Breast epithelium (tissue), 4 donors: ENCODE data around the gene NSG2. TPM values are rescaled to one million over a fixed set of nuclear protein-coding genes. Genes with fewer than 3 reads are reported as not detected.
"Not testable (repeated sequence)": the region's sequence is repeated elsewhere in the genome, so short reads cannot be mapped to it uniquely, and the experiment has no call there.

ENCODE experiments used
- DNase-seq, 2 donors: peaks; one replicate each; pipeline ENCODE4 v3.0.0-alpha.2; 2019; ENCODE audit warnings: low spot score in 2 of 2
- H3K27ac ChIP-seq, 2 donors: fragments of 200-600 bp; sonication (generic) in 1 of 2; one replicate each; pipeline ENCODE4 v1.5.1; 2016 to 2019; ENCODE audit warnings: mild to moderate bottlenecking in 1 of 2
- H3K27me3 ChIP-seq, 2 donors: fragments of 200-600 bp; sonication (generic) in 1 of 2; one replicate each; pipeline versions ENCODE4 v1.5.1 to v1.6.0; 2017 to 2019; ENCODE audit warnings: control low read depth in 1 of 2, mild to moderate bottlenecking in 1 of 2
- H3K36me3 ChIP-seq: fragments of 200-600 bp; one replicate; pipeline ENCODE4 v1.5.1; 2019
- H3K4me1 ChIP-seq, 2 donors: fragments of 200-600 bp; sonication (generic); one replicate each; pipeline ENCODE4 v1.5.1; 2016 to 2019; ENCODE audit warnings: control low read depth in 1 of 2
- H3K4me3 ChIP-seq, 3 donors: fragments of 200-600 bp; sonication (generic); 1 replicate in 2 of 3; 2 replicates in 1 of 3; pipeline ENCODE4 v1.5.1; 2016 to 2019; ENCODE audit warnings: mild to moderate bottlenecking in 3 of 3, moderate library complexity in 2 of 3
- H3K9me3 ChIP-seq, 2 donors: fragments of 200-600 bp; sonication (generic) in 1 of 2; one replicate each; pipeline ENCODE4 v1.5.1; 2016 to 2019; ENCODE audit warnings: control low read depth in 1 of 2
- POLR2A ChIP-seq: fragments of 450-650 bp; IDR thresholded peaks from one replicate; pipeline ENCODE4 v1.6.1; 2016; ENCODE audit warnings: antibody characterized with exemption, mild to moderate bottlenecking, moderate library complexity
- POLR2AphosphoS5 ChIP-seq, 3 donors: sonication (generic); formaldehyde crosslinking; IDR thresholded peaks; one replicate each; pipeline ENCODE4 v1.6.1; 2017; ENCODE audit warnings: antibody characterized with exemption in 3 of 3
- intact Hi-C: fragments of 100-400 bp; cut with DNase I; formaldehyde crosslinking; loops from one replicate; pipeline ENCODE4 v1.15.1; 2023; ENCODE audit warnings: low total_unique reads
- total RNA-seq, 3 donors: library from RNA; depleted of rRNA; stranded (reverse); fragments of >200 nt; gene quantifications; one replicate each; pipeline ENCODE4 v1.1.0, GENCODE V29; 2016
- TF ChIP-seq, protein P1 (sequence below), 3 donors: fragments of 450-650 bp; IDR thresholded peaks; one replicate each; pipeline ENCODE4 v1.5.1; 2016 to 2017; ENCODE audit warnings: antibody characterized with exemption in 3 of 3, mild to moderate bottlenecking in 3 of 3, moderate library complexity in 3 of 3

The NSG2 gene
- total RNA-seq, 3 donors from 2014 or later, result not detected

DNA sequence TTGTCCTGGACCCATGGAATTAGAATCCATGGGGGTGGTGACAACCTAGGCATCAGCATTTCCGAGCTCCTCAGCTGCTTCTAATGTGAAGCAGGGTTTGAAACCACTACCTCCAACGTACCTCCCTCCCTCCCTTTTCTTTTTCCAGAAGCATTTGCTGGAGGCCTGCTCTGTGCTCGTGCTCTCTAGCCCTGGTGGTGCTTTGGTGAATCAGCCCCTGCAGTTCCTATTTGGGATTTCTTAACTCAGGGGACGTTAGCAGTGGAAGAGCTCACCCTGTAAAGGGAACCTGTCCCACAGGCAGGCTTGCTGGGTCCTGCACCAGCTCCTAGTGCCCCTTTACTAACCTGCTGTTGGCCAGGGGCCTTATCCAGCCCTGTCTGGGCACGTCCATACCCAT, 55.0 kb downstream of the NSG2 start:
- Histone ChIP-seq H3K27me3 (no peaks in the 10 kb centered on the region), H3K4me3 (no peak overlapping the region), H3K9me3 (no peaks in the 10 kb centered on the region), H3K4me1 (no peaks in the 10 kb centered on the region), H3K36me3 (no peaks in the 10 kb centered on the region), H3K27ac (no peak overlapping the region)
- intact Hi-C loops, result no loop called here
- TF ChIP-seq, protein P1, sequence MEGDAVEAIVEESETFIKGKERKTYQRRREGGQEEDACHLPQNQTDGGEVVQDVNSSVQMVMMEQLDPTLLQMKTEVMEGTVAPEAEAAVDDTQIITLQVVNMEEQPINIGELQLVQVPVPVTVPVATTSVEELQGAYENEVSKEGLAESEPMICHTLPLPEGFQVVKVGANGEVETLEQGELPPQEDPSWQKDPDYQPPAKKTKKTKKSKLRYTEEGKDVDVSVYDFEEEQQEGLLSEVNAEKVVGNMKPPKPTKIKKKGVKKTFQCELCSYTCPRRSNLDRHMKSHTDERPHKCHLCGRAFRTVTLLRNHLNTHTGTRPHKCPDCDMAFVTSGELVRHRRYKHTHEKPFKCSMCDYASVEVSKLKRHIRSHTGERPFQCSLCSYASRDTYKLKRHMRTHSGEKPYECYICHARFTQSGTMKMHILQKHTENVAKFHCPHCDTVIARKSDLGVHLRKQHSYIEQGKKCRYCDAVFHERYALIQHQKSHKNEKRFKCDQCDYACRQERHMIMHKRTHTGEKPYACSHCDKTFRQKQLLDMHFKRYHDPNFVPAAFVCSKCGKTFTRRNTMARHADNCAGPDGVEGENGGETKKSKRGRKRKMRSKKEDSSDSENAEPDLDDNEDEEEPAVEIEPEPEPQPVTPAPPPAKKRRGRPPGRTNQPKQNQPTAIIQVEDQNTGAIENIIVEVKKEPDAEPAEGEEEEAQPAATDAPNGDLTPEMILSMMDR (IDR thresholded peaks at IDR 0.05), result no peak
- TF ChIP-seq POLR2AphosphoS5 (IDR thresholded peaks at IDR 0.05) (no peak), POLR2A (no peak)
- no peak for DNase-seq

DNA sequence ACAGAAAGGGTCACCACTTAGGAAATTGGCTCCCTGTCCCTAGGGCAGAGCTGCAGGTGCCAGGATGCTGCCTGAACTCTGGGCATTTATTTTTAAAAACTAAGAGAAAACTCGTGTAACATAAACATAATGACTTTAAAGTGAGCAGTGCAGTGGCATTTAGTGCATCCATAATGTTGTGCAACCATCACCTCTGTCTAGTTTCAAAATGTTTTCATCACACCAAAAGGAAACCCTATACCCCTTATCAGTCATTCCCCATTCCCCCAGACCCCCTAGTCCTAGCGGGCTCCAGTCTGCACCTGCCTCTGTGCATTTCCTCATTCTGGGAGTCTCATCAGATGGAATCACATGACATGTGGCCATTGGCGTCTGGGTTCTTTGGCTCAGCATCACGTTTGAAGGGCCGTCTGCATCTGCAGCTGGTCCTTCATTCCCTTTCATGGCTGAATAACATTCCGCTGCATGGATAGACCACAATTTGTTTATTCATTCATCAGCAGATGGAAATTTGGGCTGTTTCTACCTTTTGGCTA, 55.8 kb downstream of the NSG2 start:
- Histone ChIP-seq H3K27ac (no peak overlapping the region), H3K4me3 (no peak overlapping the region), H3K9me3 (no peaks in the 10 kb centered on the region), H3K4me1 (no peaks in the 10 kb centered on the region), H3K27me3 (no peaks in the 10 kb centered on the region), H3K36me3 (no peaks in the 10 kb centered on the region)
- no peak for DNase-seq
- intact Hi-C loops, result no loop called here
- TF ChIP-seq POLR2AphosphoS5 (IDR thresholded peaks at IDR 0.05) (no peak), POLR2A (no peak)
- TF ChIP-seq, protein P1 (IDR thresholded peaks at IDR 0.05), result no peak

DNA sequence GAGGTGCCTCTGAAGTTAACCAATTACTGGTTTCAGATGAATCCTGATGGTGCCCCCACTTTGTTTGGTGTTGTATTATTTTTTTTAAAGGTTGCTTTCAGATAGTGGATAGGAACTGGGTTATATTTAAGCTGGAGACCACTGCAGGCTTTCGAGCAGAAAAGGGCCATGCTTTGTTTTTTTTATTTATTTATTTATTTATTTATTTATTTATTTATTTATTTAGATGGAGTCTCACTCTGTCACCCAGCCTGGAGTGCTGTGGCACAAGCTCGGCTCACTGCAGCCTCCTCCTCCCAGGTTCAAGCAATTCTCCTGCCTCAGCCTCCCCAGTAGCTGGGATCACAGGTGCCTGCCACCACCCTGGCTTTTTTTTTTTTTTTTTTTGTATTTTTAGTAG, 57.1 kb downstream of the NSG2 start:
- DNase-seq, H3K36me3 ChIP-seq, H3K4me3 ChIP-seq, H3K9me3 ChIP-seq, H3K27me3 ChIP-seq, intact Hi-C loops, H3K27ac ChIP-seq, H3K4me1 ChIP-seq: not testable (repeated sequence)

DNA sequence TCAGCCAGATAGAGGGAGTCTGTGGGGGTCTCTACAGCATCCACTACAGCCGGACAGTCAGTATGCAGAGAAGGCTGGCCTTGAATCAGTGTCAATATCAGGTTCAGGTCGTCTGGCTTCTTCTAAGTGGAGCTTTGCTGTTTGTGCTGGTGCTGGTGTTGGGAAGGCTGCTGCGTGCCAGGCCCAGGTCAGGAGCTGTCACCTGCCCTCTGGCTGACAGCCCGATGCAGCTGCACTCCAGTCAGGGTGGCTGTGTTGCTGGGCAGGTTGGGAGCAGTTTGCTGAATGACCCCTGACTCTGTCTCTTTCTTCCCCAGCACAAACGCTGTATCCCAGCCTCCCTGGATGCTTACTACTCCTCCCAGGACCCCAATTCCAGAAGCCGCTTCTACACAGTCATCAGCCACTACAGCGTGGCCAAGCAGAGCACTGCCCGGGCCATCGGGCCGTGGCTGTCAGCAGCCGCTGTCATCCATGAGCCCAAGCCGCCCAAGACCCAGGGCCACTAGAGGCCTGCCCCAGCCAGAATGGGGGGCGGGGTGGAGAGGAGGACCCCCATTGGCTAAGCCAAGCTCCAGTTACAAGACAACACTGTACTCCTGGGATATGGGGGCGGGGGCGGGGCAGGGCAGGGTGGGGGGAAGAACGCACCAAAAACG, 61.6 kb downstream of the NSG2 start:
- Histone ChIP-seq H3K9me3 (no peaks in the 10 kb centered on the region), H3K36me3 (no peaks in the 10 kb centered on the region), H3K4me1 (no peaks in the 10 kb centered on the region), H3K4me3 (no peak overlapping the region), H3K27me3 (no peaks in the 10 kb centered on the region), H3K27ac (no peak overlapping the region)
- DNase-seq, result no peak
- TF ChIP-seq POLR2A (no peak), POLR2AphosphoS5 (IDR thresholded peaks at IDR 0.05) (no peak)
- TF ChIP-seq, protein P1 (IDR thresholded peaks at IDR 0.05), result no peak
- intact Hi-C loops, result no loop called here

DNA sequence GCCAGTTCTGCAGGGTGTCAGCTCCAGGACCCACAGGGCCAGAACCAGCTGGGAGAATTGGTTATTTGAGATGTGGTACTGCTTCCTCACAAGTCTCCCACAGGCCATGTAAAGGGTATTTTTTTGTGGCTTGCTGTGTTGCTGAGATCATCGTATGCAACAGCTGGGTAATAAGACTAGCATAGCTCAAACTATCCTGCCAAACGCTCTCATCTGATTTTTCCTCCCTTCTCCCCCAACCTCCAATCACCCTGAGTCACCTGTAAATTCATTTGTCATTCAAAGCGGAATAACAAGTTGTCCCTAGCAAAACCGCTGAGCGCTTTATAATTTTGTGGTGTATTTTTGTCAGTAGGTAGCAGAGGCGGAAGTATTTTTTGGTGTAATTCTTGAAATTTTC, 63.2 kb downstream of the NSG2 start:
- intact Hi-C loops, result no loop called here
- Histone ChIP-seq H3K36me3 (no peaks in the 10 kb centered on the region), H3K27ac (no peak overlapping the region), H3K9me3 (no peaks in the 10 kb centered on the region), H3K4me1 (no peaks in the 10 kb centered on the region), H3K4me3 (no peak overlapping the region), H3K27me3 (no peaks in the 10 kb centered on the region)
- no peak for DNase-seq
- TF ChIP-seq, protein P1 (IDR thresholded peaks at IDR 0.05), result no peak
- no peak for TF ChIP-seq POLR2AphosphoS5 (IDR thresholded peaks at IDR 0.05)
